Fibroblast of skin of right quadriceps (primary cell): ENCODE measurements around the gene LGR5.

Source experiments
- DNase-seq: peaks from one replicate; pipeline ENCODE4 v3.0.0-alpha.2; 2013

LGR5 gene

DNA sequence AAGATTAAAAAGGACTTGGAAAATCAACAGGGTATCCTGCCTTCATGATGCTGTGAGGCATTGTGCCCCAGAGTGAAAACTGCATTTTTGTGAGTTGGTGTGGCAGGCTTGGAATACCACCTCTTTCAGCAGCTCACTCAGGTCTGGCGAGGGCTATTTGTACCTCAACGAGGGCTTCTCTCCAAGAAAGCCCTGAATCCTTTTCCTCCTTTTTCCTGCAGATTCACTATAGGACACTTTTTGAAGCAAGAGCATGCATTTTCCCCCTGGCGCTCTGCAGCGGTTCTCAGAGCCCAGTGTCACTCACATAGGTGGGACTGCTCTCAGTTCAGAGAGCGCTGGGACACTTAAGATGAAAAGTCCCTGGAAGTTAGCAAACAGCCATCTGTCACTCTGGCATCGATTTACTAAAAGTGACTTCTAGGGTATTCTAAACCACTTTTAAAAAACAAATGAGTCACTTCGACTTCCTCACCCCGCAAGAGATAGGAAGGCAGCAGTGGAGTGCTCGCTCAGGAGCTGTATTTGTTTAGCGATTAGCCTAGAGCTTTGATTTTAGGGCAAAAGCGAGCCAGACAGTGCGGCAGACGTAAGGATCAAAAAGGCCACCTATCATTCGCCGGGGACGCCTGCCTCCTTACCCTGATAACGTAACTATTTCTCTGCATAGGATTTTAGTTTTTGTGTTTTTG, 782 bp upstream of the LGR5 start:
- no peak for DNase-seq

- no peak for DNase-seq
These were observed 311 bp upstream of the LGR5 start for GRCh38 chr12:71439362-71439612.

DNA sequence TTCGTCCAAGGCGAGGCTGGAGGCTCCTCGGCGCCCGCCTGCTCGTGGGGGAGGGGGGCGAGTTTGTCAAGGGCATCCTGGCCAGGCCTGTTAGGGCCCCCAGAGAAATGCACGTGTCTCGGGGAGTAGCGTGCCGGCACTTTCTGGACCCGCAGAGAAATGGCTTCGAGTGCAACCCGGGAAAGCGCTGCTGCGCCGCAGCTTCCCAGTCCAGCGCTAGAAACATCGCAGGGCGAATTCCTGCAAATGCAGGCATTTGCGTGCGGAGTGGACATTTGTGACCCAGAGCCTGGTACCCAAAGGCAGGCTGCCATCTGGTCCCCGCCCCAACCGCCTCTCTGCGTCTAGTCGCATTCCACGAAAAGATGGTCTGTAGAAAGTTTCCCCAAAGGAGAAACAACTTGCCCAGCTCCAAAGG, 756 bp downstream of the LGR5 start:
- DNase-seq = no peak

GRCh38 chr12:71440763-71441748, 1.5 kb downstream of the LGR5 start:
- no peak for DNase-seq

DNA sequence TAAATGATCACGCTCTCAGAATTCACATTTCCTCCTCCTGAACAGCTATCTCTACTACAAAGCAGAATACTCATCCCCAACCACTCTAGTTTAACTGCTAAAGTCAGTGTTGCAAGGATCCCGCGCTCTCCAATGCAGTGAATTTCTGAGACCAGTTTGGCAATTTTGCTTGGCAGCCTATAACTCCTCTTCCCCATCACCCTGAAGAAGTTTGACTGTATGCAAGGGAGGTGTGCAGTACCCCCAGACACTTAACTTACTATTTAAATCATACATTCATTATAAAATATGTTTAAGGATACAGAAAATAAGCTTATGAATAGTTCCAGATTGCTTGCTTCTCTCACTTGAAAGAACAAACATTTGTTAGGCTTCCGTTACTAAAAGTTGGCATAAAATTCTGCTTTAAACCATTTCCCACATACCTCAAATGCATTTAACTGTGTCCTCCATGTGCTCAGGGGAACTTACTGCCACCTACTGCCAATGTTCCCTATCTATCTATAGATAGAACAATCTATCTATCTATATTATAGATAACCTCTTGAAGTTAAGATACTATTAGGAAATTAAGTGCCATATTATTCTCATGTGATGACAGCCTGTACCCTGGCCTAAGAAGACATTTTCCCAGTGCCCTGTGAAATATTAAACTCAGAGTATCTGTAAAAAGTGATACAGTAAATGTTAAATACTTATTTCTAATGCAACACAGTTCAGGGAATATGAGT, 2.4 kb downstream of the LGR5 start:
- no peak for DNase-seq

DNA sequence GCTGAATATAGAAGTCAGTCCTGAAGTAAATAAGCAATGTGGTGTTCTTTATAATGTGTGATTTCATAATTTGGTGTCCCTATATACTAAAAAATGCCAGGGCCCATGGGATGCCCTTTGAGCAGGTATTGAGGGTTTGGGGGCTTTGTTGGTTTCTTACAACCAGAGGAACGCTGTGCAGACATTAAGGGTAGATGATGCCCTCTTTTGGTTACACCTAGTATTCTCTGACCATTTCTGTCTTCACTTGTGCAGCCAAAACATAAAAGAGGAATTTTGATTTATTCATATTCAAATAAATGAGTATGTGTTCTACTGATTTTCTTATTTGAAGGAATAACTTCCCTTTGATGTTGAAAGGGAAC, 3.0 kb downstream of the LGR5 start:
- no peak for DNase-seq

DNA sequence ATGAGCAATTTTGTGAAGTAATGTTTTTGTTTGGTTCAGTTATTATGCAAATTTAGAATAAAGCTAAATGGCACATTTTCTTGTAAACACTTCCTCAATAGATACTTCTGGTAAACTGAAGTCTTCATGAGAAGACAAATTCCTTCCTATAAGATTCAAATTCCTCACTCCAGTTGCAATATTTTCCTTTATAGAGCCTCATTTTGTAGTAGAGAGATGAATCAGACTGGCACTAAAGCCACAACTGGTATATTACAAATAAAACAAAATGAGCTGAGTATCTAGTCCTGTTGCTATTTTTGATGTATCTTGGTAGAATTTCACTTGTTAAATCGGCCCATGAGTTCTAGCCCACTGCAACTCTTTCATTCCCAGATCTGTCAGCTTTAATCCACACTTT, 5.5 kb downstream of the LGR5 start:
- no peak for DNase-seq

DNA sequence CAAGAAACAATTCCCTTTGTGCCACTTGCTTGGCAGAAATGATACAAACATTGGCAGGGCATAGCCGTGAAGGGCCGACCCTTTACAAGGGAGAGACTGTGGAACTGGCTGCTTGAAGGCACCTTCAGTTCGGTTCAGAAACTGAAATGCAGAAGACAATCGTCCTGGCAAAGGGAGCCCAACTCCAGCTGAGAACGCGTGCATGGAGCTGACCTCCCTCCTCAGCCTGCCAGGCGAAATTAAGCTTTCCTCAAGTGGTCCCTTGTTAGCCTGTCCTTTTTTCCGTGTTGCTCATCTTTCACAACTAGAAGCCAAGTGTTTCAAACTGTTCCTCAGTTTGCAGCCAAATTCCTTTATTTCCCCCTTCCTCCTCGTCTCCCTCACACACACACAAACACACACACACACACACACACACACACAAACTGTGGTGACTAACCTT, 8.1 kb downstream of the LGR5 start:
- no peak for DNase-seq

DNA sequence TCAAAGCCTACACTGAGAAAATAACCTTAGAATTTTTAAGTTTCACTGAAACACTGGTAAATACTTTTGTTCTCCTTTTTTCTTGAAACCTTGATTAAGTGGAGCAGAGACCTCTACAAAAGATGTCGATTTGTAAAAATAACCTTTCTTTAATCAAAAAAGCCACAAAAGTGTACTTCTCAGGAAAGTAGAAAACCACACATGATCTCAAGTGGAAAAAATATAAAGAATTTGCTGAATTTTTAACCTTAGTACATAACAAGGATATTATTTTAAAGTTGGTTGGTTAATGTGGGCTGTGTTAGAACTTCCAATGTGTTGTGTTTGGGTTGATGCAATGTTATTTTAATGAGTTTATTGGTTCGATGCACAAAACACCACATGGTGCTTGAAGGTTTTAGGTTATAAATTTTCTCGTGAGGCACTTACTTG, 8.6 kb downstream of the LGR5 start:
- DNase-seq = peak; percentile 29

GRCh38 chr12:71449373-71450070, 9.9 kb downstream of the LGR5 start:
- no peak for DNase-seq

DNA sequence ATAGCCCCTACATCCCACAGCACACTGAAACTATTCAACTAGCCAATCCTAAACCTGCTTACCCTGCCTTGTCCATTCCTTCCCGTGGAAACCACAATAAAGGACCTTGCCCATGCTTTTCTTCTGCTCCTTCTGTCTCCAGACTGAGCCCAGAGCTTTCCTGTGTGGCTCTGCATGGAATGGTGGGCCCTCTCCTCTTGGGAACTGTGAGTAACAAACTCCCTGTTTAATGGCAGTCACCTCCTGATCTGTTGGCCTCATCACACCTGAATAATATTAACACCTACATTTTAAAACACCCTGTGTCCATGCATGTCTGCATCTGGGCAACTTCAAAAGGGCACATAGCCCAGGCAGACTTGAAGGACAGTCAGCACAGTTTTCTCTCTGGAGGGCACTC, 12.4 kb downstream of the LGR5 start:
- DNase-seq = no peak

DNA sequence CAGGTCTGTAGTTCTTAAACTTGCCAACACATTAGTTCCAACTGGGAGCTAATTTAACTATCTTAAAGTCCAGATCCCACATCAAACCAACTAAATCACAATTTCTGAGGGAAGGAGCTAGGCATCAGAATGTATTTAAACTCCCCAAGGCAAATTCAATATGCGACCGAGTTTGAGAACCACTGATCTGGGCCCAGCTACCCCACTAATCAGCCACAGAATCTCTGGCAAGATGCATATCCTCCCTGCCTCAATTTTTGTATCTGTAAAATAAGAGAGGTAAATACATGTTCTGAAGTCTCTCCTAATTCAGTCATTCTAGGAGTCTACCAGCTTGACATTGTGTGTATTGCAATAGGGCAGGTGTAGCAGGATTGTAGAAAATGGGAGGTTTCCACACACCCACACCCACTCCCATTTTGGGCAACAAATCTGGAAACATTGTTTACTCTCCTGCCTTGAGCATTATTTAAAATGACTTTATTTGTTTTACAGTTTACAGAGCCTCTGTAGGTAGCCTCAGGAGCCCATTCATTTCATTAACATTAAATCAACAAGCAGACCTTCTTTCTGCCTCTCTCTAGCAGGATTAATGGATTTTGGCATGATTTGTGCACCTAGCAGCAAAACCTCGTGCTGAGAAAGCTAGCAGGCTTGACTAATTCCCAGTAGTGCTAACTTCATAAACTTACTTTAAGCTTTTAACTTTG, 15.6 kb downstream of the LGR5 start:
- DNase-seq = no peak

DNA sequence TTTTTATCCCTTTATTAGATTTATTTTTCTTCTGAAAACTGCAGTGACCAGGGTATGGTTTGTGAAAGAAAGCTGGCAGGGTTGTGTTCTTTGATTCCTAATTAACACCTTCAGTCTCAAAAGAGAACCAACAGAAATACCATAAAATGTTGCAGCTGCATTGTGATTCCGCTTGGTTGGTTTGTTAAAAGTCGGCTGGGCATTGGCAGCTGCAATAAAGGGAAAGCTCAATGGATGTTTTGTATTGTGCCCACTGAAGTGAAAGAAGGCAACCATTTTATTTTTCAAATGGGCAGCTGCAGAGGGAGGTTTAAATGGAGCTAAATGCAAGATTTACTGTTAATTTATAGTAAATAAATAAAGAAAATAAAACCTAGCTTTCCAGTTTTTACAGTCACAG, 16.7 kb downstream of the LGR5 start:
- DNase-seq = no peak

DNA sequence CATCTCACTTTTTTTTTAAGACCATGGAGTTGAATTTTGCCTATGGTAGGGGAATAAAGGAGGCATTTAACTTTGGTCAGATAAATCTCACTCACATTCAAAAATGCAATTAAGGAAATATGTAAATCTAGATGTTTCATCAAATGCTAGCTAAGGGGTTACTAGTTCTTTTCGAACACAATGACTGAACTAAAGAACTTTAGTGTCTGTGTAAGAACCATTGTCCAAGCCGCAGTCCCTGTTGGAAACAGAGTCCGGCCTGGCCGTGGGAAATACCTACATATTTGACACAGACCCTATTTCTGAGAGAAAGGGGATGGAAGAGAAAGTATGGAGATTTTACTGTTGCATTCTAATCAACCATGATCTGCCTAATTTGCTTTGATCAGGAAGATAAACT, 17.4 kb downstream of the LGR5 start:
- DNase-seq = no peak

DNA sequence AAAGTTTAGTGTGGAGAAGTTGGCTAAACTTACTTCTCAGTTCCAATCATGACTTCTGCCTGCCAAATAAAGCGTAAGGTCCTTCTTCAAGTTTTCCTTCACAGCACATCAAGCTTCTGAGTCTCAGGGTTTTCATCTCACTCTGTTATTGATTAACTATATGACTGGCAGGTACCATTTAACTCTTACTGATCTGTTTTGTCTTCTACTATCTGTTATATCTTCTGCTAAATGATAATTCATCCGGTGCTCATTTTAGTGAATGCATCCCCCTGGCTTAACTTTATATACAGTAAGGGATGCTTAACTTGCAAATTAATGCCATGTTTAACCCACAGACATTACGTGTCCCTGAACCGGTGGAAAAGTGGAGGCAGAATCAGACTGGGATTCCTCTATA, 20.7 kb downstream of the LGR5 start:
- no peak for DNase-seq

DNA sequence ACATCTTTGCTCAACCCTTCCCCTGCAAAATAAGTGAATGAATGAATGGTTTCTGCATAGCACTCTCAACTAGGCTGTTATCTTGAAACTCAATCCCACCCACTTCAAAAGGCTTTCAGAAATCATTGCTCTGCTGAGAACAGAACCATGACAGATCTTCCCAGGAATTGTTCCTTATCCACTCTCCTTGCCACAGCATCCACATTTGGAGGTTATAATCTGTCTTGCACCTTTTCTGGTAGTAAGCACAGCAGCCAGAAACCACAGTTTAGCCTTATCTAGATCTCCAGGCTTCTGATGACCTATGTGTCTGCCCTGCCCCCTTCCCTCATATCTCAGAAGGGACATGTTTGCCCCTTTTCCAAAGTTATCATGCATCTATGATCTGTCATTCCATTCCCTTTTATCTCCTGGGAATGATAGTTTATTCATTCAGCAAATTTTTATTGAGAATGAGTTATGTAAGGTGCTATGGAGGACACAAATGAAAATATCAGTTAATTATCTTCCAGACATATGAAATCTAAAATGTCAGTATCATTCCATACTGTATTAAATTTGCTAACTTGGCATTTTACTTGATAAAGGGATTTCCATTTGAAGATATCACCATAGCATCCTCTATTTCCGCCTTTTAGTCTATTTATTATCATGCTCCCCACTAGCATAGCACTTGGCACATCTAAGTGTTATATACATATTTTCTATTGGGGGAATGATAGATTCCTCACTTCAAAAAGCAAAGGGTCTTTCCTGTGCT, 21.4 kb downstream of the LGR5 start:
- no peak for DNase-seq

- no peak for DNase-seq
These were observed 22.3 kb downstream of the LGR5 start for GRCh38 chr12:71461787-71462328.

DNA sequence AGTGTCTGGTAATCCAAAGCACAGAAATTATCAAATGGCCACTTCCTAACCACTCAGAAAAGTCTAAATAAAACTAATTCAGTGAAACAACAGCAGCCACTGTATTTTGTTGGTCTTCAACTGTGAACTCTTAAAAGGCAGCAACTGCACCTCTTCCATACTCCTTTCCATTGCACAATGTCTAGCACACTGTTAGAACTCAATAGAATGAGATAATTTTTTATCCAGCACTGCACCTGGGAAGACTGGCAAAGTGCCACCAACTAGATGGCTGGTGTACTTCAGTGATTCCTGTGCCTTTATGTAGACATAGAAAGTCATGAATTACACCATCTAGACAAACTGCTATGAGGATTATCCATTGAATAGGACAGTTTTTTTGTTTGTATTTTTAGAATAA, 26.2 kb downstream of the LGR5 start:
- DNase-seq = no peak

DNA sequence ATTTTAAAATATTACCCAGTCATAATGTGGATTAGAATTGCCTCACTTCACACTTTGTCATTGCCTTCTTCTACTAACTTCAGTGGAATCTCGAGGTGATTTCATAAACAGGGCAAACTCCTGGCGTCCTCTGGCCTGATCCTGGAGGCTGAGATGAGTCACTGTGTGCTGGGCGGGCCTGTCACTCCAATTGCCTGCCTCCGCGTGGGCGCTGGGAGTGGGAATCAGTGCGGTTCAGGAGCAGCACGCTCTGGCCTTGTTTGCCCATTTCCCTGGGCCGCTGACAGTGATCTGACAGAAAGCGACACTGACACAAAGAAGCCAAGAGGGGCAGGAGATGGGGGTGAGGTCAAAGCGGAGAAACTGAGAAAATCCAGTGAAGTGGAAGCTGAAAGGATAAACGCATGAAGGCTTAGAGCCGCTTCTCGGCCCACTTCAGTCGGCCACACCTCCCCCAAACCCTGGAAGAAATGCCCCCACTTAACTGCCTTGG, 29.7 kb downstream of the LGR5 start:
- DNase-seq = peak; percentile 15

- DNase-seq = peak; percentile 57
These were observed 32.9 kb downstream of the LGR5 start for GRCh38 chr12:71472441-71472911.

DNA sequence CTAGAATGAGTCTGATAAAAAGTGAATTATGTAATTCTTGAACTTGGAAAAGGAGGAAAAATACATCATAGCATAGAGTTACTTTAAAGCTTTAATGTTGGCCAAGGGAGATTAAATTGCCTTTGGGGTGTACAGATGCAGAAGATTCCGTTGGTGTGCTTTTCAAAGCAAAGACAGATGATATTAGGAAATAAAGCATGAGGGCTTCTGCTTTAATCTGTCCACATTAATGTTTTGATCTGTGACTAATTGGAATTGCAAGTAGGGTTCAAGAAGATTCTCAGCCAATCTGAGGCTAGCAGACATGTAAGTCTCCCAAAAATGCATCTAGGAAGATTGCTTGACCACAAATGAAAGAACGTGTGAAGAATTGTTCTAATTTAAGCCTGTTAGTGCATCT, 35.2 kb downstream of the LGR5 start:
- peak; percentile 9 for DNase-seq
